GM12878 (cell line): ENCODE results near the gene SIL1. TPM values are rescaled to one million over a fixed set of nuclear protein-coding genes. Genes with fewer than 3 reads are reported as not detected.

Experiments used
- ATAC-seq: fragments of 200-7000 bp; cut with Tn5 transposase; 3 replicates; pipeline ENCODE4 v1.9.1; 2020; ENCODE audit warnings: mild to moderate bottlenecking, moderate library complexity
- BruUV-seq: library from RNA; stranded (reverse); fragments of 400-500 nt; replicated peaks from 2 replicates; lab custom pipeline; 2021; lab: Mats Ljungman, UMichigan
- CTCF ChIA-PET: fragments of 300-600 bp; sonication (Branson Sonifier 250); formaldehyde crosslinking; extraction: SDS; loops from one replicate; lab custom pipeline; 2021; ENCODE audit warnings: inconsistent platforms; lab: Yijun Ruan, JAX
- POLR2A ChIA-PET: fragments of 350-600 bp; formaldehyde crosslinking; extraction: SDS; loops from one replicate; lab custom pipeline; 2021; ENCODE audit warnings: inconsistent platforms; lab: Charles Lee
- RAD21 ChIA-PET: fragments of 300-600 bp; sonication (Branson Sonifier 250); formaldehyde crosslinking; loops from one replicate; lab custom pipeline; 2023; ENCODE audit warnings: antibody characterized with exemption; ENCODE audit not compliant: unreplicated experiment; lab: Charles Lee
- SMC1A ChIA-PET: fragments of 300-600 bp; sonication (Branson Sonifier 250); formaldehyde crosslinking; loops from one replicate; lab custom pipeline; 2023; ENCODE audit not compliant: unreplicated experiment, uncharacterized antibody; lab: Charles Lee
- DNase-seq: peaks from one replicate; pipeline ENCODE4 v3.0.0-alpha.2; 2011; ENCODE audit warnings: low read depth, low spot score
- FAIRE-seq: peaks from 3 replicates; lab custom pipeline; 2011; peaks lifted over from hg19 to GRCh38; lab: Jason Lieb, UNC
- H2AFZ ChIP-seq: 2 replicates; pipeline ENCODE4 v1.6.0; 2011; ENCODE audit warnings: low read depth, low read length, control low read depth; ENCODE audit not compliant: control insufficient read depth
- H3K27ac ChIP-seq: 2 replicates; pipeline ENCODE4 v1.5.1; 2011; ENCODE audit warnings: control low read depth; ENCODE audit not compliant: control insufficient read depth, insufficient read depth
- H3K27me3 ChIP-seq, 2 experiments: replicated peaks in 1 of 2; 2 replicates each; pipeline versions ENCODE4 v1.6.0 to v1.6.1; 2011; ENCODE audit warnings: low read length in 1 of 2; ENCODE audit not compliant: control insufficient read depth in 2 of 2, insufficient read depth in 2 of 2
- H3K36me3 ChIP-seq, 2 experiments: 2 replicates each; pipeline ENCODE4 v1.5.1; 2011; ENCODE audit warnings: low read length in 1 of 2; ENCODE audit not compliant: control insufficient read depth in 2 of 2, insufficient read depth in 2 of 2
- H3K4me1 ChIP-seq: 2 replicates; pipeline ENCODE4 v1.6.1; 2011; ENCODE audit warnings: mild to moderate bottlenecking, low read length, moderate library complexity, mixed read lengths; ENCODE audit not compliant: control insufficient read depth, insufficient read depth
- H3K4me2 ChIP-seq: 2 replicates; pipeline ENCODE4 v1.6.0; 2011; ENCODE audit warnings: control low read depth; ENCODE audit not compliant: control insufficient read depth, insufficient read depth
- H3K4me3 ChIP-seq: fragments of 200-600 bp; sonication (generic); 2 replicates; pipeline ENCODE4 v1.5.1; 2016
- H3K79me2 ChIP-seq: 2 replicates; pipeline ENCODE4 v1.6.0; 2011; ENCODE audit warnings: low read length; ENCODE audit not compliant: control insufficient read depth, insufficient read depth
- H3K9ac ChIP-seq: 2 replicates; pipeline ENCODE4 v1.8.0; 2011; ENCODE audit warnings: low read length, control low read depth, mixed read lengths; ENCODE audit not compliant: control insufficient read depth, insufficient read depth
- H3K9me3 ChIP-seq: replicated peaks from 3 replicates; pipeline ENCODE4 v1.5.1; 2011; ENCODE audit warnings: mild to moderate bottlenecking, low read length; ENCODE audit not compliant: control insufficient read depth, insufficient read depth
- H4K20me1 ChIP-seq: 2 replicates; pipeline ENCODE4 v1.6.0; 2011; ENCODE audit not compliant: control insufficient read depth, insufficient read depth
- ATF2 ChIP-seq: IDR thresholded peaks from 2 replicates; pipeline ENCODE4 v1.6.1; 2012; ENCODE audit warnings: low read length, inconsistent platforms
- ATF3 ChIP-seq: IDR thresholded peaks from 2 replicates; pipeline ENCODE4 v1.6.1; 2011; ENCODE audit warnings: low read depth, mild to moderate bottlenecking, low read length, moderate library complexity, borderline replicate concordance; ENCODE audit errors: extremely low read depth
- BCL3 ChIP-seq: IDR thresholded peaks from 2 replicates; pipeline ENCODE4 v1.6.1; 2011; ENCODE audit warnings: borderline replicate concordance, low read depth, mild to moderate bottlenecking, moderate library complexity, low read length; ENCODE audit not compliant: insufficient read depth, poor library complexity, severe bottlenecking
- ELK1 ChIP-seq: IDR thresholded peaks from 2 replicates; pipeline ENCODE4 v1.6.1; 2012; ENCODE audit warnings: low read depth, low read length, improper control_type of control experiment
- IKZF2 ChIP-seq, 2 experiments: fragments of 450-650 bp; IDR thresholded peaks; 2 replicates each; pipeline ENCODE4 v1.6.1; 2017; ENCODE audit warnings: mild to moderate bottlenecking in 2 of 2, moderate library complexity in 2 of 2
- LARP7 ChIP-seq: fragments of 450-650 bp; IDR thresholded peaks from 2 replicates; pipeline ENCODE4 v1.6.1; 2017; ENCODE audit warnings: mild to moderate bottlenecking
- MEF2A ChIP-seq: IDR thresholded peaks from 2 replicates; pipeline ENCODE4 v1.6.1; 2011; ENCODE audit warnings: low read depth, mild to moderate bottlenecking, low read length, moderate library complexity; ENCODE audit not compliant: insufficient read depth
- POLR2AphosphoS2 ChIP-seq: IDR thresholded peaks from 2 replicates; pipeline ENCODE4 v1.6.1; 2011; ENCODE audit warnings: low read depth, mild to moderate bottlenecking, low read length, improper control_type of control experiment, moderate library complexity
- RAD21 ChIP-seq: IDR thresholded peaks from 2 replicates; pipeline ENCODE4 v1.6.1; 2011; ENCODE audit warnings: mild to moderate bottlenecking, low read depth, low read length, moderate library complexity; ENCODE audit not compliant: insufficient read depth
- RAD51 ChIP-seq: fragments of 450-650 bp; IDR thresholded peaks from 2 replicates; pipeline ENCODE4 v1.6.1; 2016; ENCODE audit warnings: moderate library complexity, mild to moderate bottlenecking, inconsistent platforms
- SIX5 ChIP-seq: IDR thresholded peaks from 2 replicates; pipeline ENCODE4 v1.6.1; 2011; ENCODE audit warnings: mild to moderate bottlenecking, low read depth, low read length, moderate library complexity; ENCODE audit not compliant: severe bottlenecking
- SMARCA5 ChIP-seq: fragments of 450-650 bp; IDR thresholded peaks from 2 replicates; pipeline ENCODE4 v1.6.1; 2017; ENCODE audit warnings: mild to moderate bottlenecking
- STAT1 ChIP-seq: fragments of 450-650 bp; conservative IDR thresholded peaks from 2 replicates; pipeline ENCODE4 v1.6.1; 2014; ENCODE audit warnings: antibody characterized with exemption, mild to moderate bottlenecking
- STAT3 ChIP-seq: IDR thresholded peaks from 2 replicates; pipeline ENCODE4 v1.6.1; 2011; ENCODE audit warnings: low read depth, low read length, improper control_type of control experiment
- TCF3 ChIP-seq: IDR thresholded peaks from 2 replicates; pipeline ENCODE4 v1.6.1; 2012; ENCODE audit warnings: low read depth, mild to moderate bottlenecking, low read length, borderline replicate concordance; ENCODE audit not compliant: insufficient read depth
- YY1 ChIP-seq: IDR thresholded peaks from 2 replicates; pipeline ENCODE4 v1.6.1; 2011; ENCODE audit warnings: low read depth, mild to moderate bottlenecking, low read length
- ZNF24 ChIP-seq: fragments of 450-650 bp; IDR thresholded peaks from 2 replicates; pipeline ENCODE4 v1.6.1; 2017; ENCODE audit warnings: antibody characterized with exemption, mild to moderate bottlenecking
- in situ Hi-C: fragments of 300-500 bp; cut with MboI; formaldehyde crosslinking; loops from 9 replicates; pipeline ENCODE4 v1.14.3; 2018; ENCODE audit warnings: mixed read lengths
- intact Hi-C: fragments of 100-400 bp; cut with micrococcal nuclease; formaldehyde crosslinking; loops from one replicate; pipeline ENCODE4 v1.14.2; 2022; ENCODE audit not compliant: unreplicated experiment
- polyA plus RNA-seq, 11 experiments: library from polyadenylated mRNA; depleted of rRNA in 4 of 11; unstranded in 6 of 11; stranded (reverse) in 5 of 11; fragments of >200 nt; fragmentation: Nextera tagmentation in 4 of 11; fragmentation: Illumina TruSeq in 1 of 11; extraction: Ambion mirVana in 4 of 11; extraction: Trizol in 1 of 11; gene quantifications; 1 replicate in 1 of 11; 2 replicates in 10 of 11; pipeline versions ENCODE4 v1.2.1 to v1.2.3, GENCODE V29; 2011 to 2016; ENCODE audit warnings: inconsistent platforms in 2 of 11, missing spikeins in 2 of 11, low read depth in 1 of 11
- total RNA-seq, 4 experiments: library from RNA; depleted of rRNA in 3 of 4; stranded (reverse); fragments of >200 nt in 3 of 4; fragmentation: Illumina TruSeq in 1 of 4; extraction: Trizol in 1 of 4; gene quantifications; 2 replicates each; pipeline versions ENCODE4 v1.2.1 to v1.2.3, GENCODE V29; 2013 to 2021

SIL1 gene
- total and polyA plus RNA-seq, 10 of the 15 experiments (the other 5 are each of a cell fraction or from before 2014, with no cell fraction given) = 4.1 to 49.8 (median 29.4) TPM

GRCh38 chr5:138981131-138981530 lies 217.0 kb downstream of the SIL1 start (continued):
- TF ChIP-seq POLR2AphosphoS2 (no peak), MEF2A (no peak), STAT1 (no peak)
- TF ChIP-seq, all 136 proteins: peak for 0

- H3K4me1 ChIP-seq = peaks cover 6% of the 10 kb centered on the region
- H3K79me2 ChIP-seq = no peaks in the 10 kb centered on the region
- H3K4me2 ChIP-seq = no peak overlapping the region
- ChIA-PET SMC1A (no interaction called here), POLR2A (no interaction called here), RAD21 (no interaction called here)
- no peaks in the 10 kb centered on the region for H3K27me3 ChIP-seq
- no peak overlapping the region for H3K9ac ChIP-seq
- H3K36me3 ChIP-seq = no peaks in the 10 kb centered on the region
- no peaks in the 10 kb centered on the region for H4K20me1 ChIP-seq
- no peak overlapping the region for H3K27ac ChIP-seq
- intact Hi-C loops = no loop called here
- FAIRE-seq (no peak), ATAC-seq (no peak)
- in situ Hi-C loops = no loop called here
- H3K9me3 ChIP-seq = no peaks in the 10 kb centered on the region
- no peak overlapping the region for H3K4me3 ChIP-seq
- no peak for TF ChIP-seq ATF2
- TF ChIP-seq SMARCA5 = no peak
- TF ChIP-seq LARP7 = no peak
- no peak for TF ChIP-seq TCF3
- TF ChIP-seq ZNF24 = no peak
- TF ChIP-seq RAD21 = no peak
- no peak for TF ChIP-seq ELK1
- no peak for TF ChIP-seq SIX5
- no peak for TF ChIP-seq ATF3
- TF ChIP-seq STAT3 = no peak
- TF ChIP-seq IKZF2 (IDR thresholded peaks at IDR 0.05) = no peak
- no peak for TF ChIP-seq YY1
- no peak for TF ChIP-seq RAD51
- TF ChIP-seq BCL3 = no peak
- TF ChIP-seq, all 136 proteins: peak for 0
- no TSS peak for BruUV-seq
- DNase-seq = no peak
- H2AFZ ChIP-seq = no peak overlapping the region
- CTCF ChIA-PET = no interaction called here
These were observed 217.7 kb downstream of the SIL1 start for GRCh38 chr5:138980441-138980840.
